WERI-Rb-1 (cell line): ENCODE data around the gene CCDC136.

ENCODE experiments used
- DNase-seq: peaks from one replicate; pipeline ENCODE4 v3.0.0-alpha.2; 2020
- H3K27ac ChIP-seq: fragments of 250-450 bp; sonication (Bioruptor Pico); 2 replicates; pipeline ENCODE4 v1.5.1; 2020; ENCODE audit warnings: mild to moderate bottlenecking, moderate library complexity
- H3K27me3 ChIP-seq: fragments of 250-450 bp; sonication (Bioruptor Pico); 2 replicates; pipeline ENCODE4 v1.5.1; 2021; ENCODE audit warnings: mild to moderate bottlenecking, low read depth, moderate library complexity; ENCODE audit not compliant: insufficient read depth, severe bottlenecking
- H3K36me3 ChIP-seq: fragments of 250-450 bp; sonication (Bioruptor Pico); 2 replicates; pipeline ENCODE4 v1.5.1; 2020; ENCODE audit warnings: mild to moderate bottlenecking, moderate library complexity
- H3K4me3 ChIP-seq: 2 replicates; pipeline ENCODE4 v1.5.1; 2011; ENCODE audit warnings: low read depth, mild to moderate bottlenecking, control low read depth, low read length
- H3K9me3 ChIP-seq: fragments of 250-450 bp; sonication (Bioruptor Pico); 2 replicates; pipeline ENCODE4 v1.5.1; 2021; ENCODE audit warnings: mild to moderate bottlenecking, moderate library complexity; ENCODE audit not compliant: severe bottlenecking
- TF ChIP-seq, protein P1 (sequence below): IDR thresholded peaks from 2 replicates; pipeline ENCODE4 v1.5.1; 2011; ENCODE audit warnings: low read depth, mild to moderate bottlenecking, control low read depth, inconsistent platforms, low read length

The CCDC136 gene

DNA sequence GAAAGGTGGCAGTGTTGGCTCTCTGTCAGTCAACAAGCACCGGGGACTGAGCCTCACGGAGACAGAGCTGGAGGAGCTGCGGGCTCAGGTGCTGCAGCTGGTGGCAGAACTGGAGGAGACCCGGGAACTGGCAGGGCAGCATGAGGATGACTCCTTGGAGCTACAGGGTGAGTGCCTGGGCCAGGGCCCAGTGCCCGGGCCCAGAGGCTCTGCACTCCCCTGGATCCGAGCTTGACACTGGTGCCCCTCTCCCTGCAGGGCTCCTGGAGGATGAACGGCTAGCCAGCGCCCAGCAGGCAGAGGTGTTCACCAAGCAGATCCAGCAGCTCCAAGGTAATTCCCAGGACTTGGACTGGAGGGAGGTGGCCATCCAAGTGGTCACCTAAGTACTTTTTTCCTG is 2.7 kb downstream of the CCDC136 start:
- DNase-seq: no peak
- Histone ChIP-seq H3K27ac (no peak overlapping the region), H3K27me3 (peaks cover 23% of the 10 kb centered on the region), H3K36me3 (no peaks in the 10 kb centered on the region), H3K9me3 (no peaks in the 10 kb centered on the region), H3K4me3 (no peak overlapping the region)
- TF ChIP-seq, protein P1, sequence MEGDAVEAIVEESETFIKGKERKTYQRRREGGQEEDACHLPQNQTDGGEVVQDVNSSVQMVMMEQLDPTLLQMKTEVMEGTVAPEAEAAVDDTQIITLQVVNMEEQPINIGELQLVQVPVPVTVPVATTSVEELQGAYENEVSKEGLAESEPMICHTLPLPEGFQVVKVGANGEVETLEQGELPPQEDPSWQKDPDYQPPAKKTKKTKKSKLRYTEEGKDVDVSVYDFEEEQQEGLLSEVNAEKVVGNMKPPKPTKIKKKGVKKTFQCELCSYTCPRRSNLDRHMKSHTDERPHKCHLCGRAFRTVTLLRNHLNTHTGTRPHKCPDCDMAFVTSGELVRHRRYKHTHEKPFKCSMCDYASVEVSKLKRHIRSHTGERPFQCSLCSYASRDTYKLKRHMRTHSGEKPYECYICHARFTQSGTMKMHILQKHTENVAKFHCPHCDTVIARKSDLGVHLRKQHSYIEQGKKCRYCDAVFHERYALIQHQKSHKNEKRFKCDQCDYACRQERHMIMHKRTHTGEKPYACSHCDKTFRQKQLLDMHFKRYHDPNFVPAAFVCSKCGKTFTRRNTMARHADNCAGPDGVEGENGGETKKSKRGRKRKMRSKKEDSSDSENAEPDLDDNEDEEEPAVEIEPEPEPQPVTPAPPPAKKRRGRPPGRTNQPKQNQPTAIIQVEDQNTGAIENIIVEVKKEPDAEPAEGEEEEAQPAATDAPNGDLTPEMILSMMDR: no peak

DNA sequence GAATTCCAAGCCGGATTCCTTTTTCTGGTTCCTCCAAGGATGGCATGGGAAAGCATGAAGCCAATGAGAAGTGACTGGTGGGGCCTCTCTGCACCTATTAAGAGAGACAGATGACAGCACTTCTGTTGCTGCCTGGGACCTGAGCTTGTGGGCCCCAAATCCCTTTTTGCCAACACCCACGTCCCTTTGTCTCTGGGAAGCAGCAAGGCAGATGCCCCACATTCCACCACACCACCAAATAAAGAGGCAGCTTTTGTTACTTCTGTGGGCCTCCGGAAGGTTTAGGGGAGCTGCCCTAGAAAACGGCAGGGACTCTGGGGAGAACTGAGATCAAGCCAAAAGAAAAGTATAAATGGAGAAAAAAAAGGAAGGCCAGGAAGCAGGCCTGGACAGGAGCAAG is 3.4 kb downstream of the CCDC136 start:
- no peaks in the 10 kb centered on the region for H3K36me3 ChIP-seq
- no peak overlapping the region for H3K4me3 ChIP-seq
- H3K27ac ChIP-seq: no peak overlapping the region
- no peaks in the 10 kb centered on the region for H3K9me3 ChIP-seq
- TF ChIP-seq, protein P1: no peak
- DNase-seq: no peak
- peaks cover 16% of the 10 kb centered on the region for H3K27me3 ChIP-seq

DNA sequence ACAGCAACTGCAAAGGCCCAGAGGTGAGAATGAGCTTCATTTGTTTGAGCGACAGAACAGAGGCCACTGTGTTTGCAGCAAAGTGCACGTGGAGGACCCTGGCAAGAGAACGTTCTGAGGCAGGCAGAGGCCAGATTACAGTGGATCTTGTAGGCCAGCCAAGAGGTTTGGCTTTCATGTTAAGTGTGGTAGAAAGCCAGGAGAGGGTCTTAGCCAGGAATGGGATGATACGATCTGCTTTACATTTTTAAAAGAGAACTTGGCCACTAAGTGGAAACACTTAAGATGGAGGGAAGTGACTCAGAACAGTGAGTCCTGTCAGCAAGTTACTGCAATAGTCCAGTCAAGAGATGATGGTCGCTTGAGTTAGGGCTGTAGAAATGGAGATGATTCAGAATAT is 4.6 kb downstream of the CCDC136 start:
- Histone ChIP-seq H3K27ac (no peak overlapping the region), H3K4me3 (no peak overlapping the region), H3K9me3 (no peaks in the 10 kb centered on the region), H3K27me3 (peaks cover 10% of the 10 kb centered on the region), H3K36me3 (no peaks in the 10 kb centered on the region)
- TF ChIP-seq, protein P1: no peak
- no peak for DNase-seq

DNA sequence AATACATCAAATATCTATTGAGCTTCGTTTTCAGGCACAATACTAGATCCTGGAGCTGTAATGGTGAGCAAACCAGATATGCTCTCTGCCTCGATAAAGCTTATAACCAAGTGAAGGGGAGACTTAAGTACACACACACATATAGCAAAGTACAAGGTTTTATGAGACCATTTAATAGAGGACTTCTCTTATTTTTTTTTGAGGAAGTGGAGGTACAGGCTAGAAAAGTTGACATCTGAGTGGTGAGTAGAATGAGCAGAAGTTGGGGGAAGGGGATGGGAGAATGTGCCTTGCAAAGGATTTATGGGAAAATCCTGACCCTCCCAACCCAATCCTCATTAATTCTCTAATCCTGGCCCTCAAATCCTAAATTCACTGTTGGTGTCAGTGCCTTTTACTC is 7.7 kb downstream of the CCDC136 start:
- no peaks in the 10 kb centered on the region for H3K9me3 ChIP-seq
- DNase-seq: no peak
- TF ChIP-seq, protein P1: no peak

DNA sequence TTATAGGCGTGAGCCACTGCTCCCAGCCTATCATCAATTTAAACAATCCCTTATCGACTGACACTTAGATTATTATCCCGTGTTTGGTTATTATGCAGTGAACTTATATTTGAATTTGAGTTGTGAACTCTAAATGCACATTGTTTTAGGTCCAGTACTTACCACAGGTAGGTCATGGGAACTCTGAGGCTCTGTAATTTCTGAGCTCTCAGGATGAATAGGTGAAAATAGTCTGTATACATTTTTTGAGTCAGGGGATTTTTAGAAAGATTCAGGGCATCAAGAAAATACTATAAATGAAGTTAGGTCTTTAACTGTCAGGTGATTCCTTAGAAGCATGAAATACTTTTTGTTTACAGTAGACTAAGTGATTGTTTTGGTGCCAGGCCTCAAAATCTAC is 8.8 kb downstream of the CCDC136 start:
- H3K4me3 ChIP-seq: no peak overlapping the region
- no peaks in the 10 kb centered on the region for H3K27me3 ChIP-seq
- H3K27ac ChIP-seq: no peak overlapping the region
- DNase-seq: no peak
- TF ChIP-seq, protein P1: no peak
- no peaks in the 10 kb centered on the region for H3K9me3 ChIP-seq
- H3K36me3 ChIP-seq: no peaks in the 10 kb centered on the region; the same call in 1 of the 2 replicates

More for the DNA sequence above, 7.7 kb downstream of the CCDC136 start:
- H3K27me3 ChIP-seq: no peaks in the 10 kb centered on the region
- no peak overlapping the region for H3K4me3 ChIP-seq
- H3K27ac ChIP-seq: no peak overlapping the region
- no peaks in the 10 kb centered on the region for H3K36me3 ChIP-seq

DNA sequence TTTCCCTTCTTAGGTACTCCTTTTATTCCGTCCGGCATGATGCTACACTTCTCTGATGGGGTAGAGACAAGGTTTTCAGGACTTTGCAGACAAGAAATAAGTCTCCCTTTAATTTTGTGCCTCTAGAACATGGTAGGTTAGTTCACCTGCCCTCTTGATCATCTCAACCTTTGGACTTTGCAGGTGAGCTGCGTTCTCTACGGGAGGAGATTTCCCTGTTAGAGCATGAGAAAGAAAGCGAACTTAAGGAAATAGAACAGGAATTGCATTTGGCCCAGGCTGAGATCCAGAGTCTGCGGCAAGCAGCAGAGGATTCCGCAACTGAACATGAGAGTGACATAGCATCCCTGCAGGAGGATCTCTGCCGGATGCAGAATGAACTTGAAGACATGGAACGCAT is 9.2 kb downstream of the CCDC136 start:
- TF ChIP-seq, protein P1: no peak
- H3K4me3 ChIP-seq: no peak overlapping the region
- H3K27me3 ChIP-seq: no peaks in the 10 kb centered on the region
- H3K27ac ChIP-seq: no peak overlapping the region
- no peaks in the 10 kb centered on the region; the same call in 1 of the 2 replicates for H3K36me3 ChIP-seq
- H3K9me3 ChIP-seq: no peaks in the 10 kb centered on the region
- DNase-seq: no peak
